ENCODE measurements around the gene CNTFR. TPM values are rescaled to one million over a fixed set of nuclear protein-coding genes. Genes with fewer than 3 reads are reported as not detected.

CNTFR gene
- total and polyA plus RNA-seq, 2 experiments from 2014 or later: 0.73 to 1.9 TPM

DNA sequence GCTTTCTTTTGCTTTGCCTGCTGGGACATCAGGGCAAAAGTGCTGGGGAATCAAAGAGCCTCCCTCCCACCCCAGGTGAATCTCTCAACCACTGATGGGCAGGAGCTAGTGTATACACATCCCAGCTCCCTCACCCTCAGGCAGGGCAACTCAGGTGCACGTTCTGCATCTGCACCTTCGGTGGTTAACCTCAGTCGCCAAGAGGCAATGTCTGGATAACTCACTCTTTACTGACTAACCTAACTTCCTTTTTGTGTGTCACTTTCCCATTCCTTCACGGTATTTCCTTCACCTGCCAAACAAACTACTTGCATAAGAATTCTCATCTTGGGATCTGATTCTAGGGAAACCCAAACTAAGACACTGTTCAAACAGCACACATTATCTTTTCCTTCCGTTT, 26.3 kb downstream of the CNTFR start:
- no peak overlapping the region for H3K4me3 ChIP-seq
- peaks cover 15% of the 10 kb centered on the region for H3K27me3 Mint-ChIP-seq (ENCODE audit: insufficient read depth, low read depth, poor library complexity)
- ATAC-seq (no peak), DNase-seq (ENCODE audit: low spot score) (no peak)
- H3K79me2 ChIP-seq (replicated peaks; ENCODE audit: insufficient read depth): no peaks in the 10 kb centered on the region
- H4K20me1 ChIP-seq (replicated peaks; ENCODE audit: insufficient read depth): no peaks in the 10 kb centered on the region; the same call in 1 of the 2 replicates
- no peaks in the 10 kb centered on the region for H3K27me3 ChIP-seq (ENCODE audit: insufficient read depth)
- no peaks in the 10 kb centered on the region; the same call in 2 of the 3 replicates for H3K9me3 Mint-ChIP-seq
- TF ChIP-seq JUNB (IDR thresholded peaks at IDR 0.05; ENCODE audit: unreplicated experiment) (no peak), ETS1 (IDR thresholded peaks at IDR 0.05) (no peak), ZNF114 (CRISPR knock-in tag; IDR thresholded peaks at IDR 0.05) (no peak), NANOG (IDR thresholded peaks at IDR 0.05; ENCODE audit: borderline replicate concordance) (no peak), EZH2 (IDR thresholded peaks at IDR 0.05; ENCODE audit: low read depth, unreplicated experiment) (no peak)
- no peak overlapping the region for H3K27ac ChIP-seq (ENCODE audit: low read depth)
- H3K27ac Mint-ChIP-seq: no peak overlapping the region
- H3K36me3 Mint-ChIP-seq (ENCODE audit: low read depth): no peaks in the 10 kb centered on the region; the same call in 2 of the 3 replicates
- no peak overlapping the region for H3K4me3 Mint-ChIP-seq
- H3F3A ChIP-seq (replicated peaks; ENCODE audit: low read depth): no peaks in the 10 kb centered on the region
- H3K4me1 Mint-ChIP-seq: peaks cover 54% of the 10 kb centered on the region
- H3K36me3 ChIP-seq (ENCODE audit: insufficient read depth): no peaks in the 10 kb centered on the region
- H3K4me1 ChIP-seq (ENCODE audit: insufficient read depth): peaks cover 24% of the 10 kb centered on the region
- H3K4me2 ChIP-seq: no peak overlapping the region
- no peak overlapping the region for H2AFZ ChIP-seq
- H3K9me2 ChIP-seq (ENCODE audit: insufficient read depth): no peaks in the 10 kb centered on the region

GRCh38 chr9:34562135-34562745, 27.3 kb downstream of the CNTFR start:
- no peaks in the 10 kb centered on the region; the same call in 1 of the 2 replicates for H4K20me1 ChIP-seq (replicated peaks; ENCODE audit: insufficient read depth)
- Mint-ChIP-seq H3K4me3 (no peak overlapping the region), H3K9me3 (no peaks in the 10 kb centered on the region), H3K4me1 (peaks cover 53% of the 10 kb centered on the region), H3K36me3 (ENCODE audit: low read depth) (no peaks in the 10 kb centered on the region; the same call in 2 of the 3 replicates), H3K27me3 (ENCODE audit: insufficient read depth, low read depth, poor library complexity) (peaks cover 17% of the 10 kb centered on the region), H3K27ac (no peak overlapping the region)
- TF ChIP-seq ZNF462 (CRISPR knock-in tag; IDR thresholded peaks at IDR 0.05): no peak
- TF ChIP-seq CREB1 (CRISPR knock-in tag; IDR thresholded peaks at IDR 0.05; ENCODE audit: low read depth): no peak
- no peak for TF ChIP-seq EZH2phosphoT487 (IDR thresholded peaks at IDR 0.05; ENCODE audit: unreplicated experiment)
- no peak for TF ChIP-seq STAT1 (IDR thresholded peaks at IDR 0.05; ENCODE audit: unreplicated experiment)
- TF ChIP-seq POLR2AphosphoS5 (IDR thresholded peaks at IDR 0.05; ENCODE audit: low read depth): no peak
- peak; percentile 86 to 95 for TF ChIP-seq CTCF (conservative IDR thresholded peaks at IDR 0.05; ENCODE audit: low read depth in 2 of 2)
- no peak overlapping the region for H3K4me3 ChIP-seq
- ATAC-seq (peak; percentile 5), DNase-seq (ENCODE audit: low spot score) (peak; percentile 77)
- no peak overlapping the region for H2AFZ ChIP-seq
- no peaks in the 10 kb centered on the region for H3K27me3 ChIP-seq (ENCODE audit: insufficient read depth)
- H3K36me3 ChIP-seq (ENCODE audit: insufficient read depth): no peaks in the 10 kb centered on the region
- peaks cover 24% of the 10 kb centered on the region for H3K4me1 ChIP-seq (ENCODE audit: insufficient read depth)
- no peak overlapping the region for H3K27ac ChIP-seq (ENCODE audit: low read depth)
- H3F3A ChIP-seq (replicated peaks; ENCODE audit: low read depth): no peaks in the 10 kb centered on the region
- H3K4me2 ChIP-seq: no peak overlapping the region
- no peaks in the 10 kb centered on the region for H3K79me2 ChIP-seq (replicated peaks; ENCODE audit: insufficient read depth)
- H3K9me2 ChIP-seq (ENCODE audit: insufficient read depth): no peaks in the 10 kb centered on the region

Data from GM23338 (cell line).